GM18505 (cell line): ENCODE data around the gene TRAPPC2.
"Not testable (repeated sequence)": the region's sequence is repeated elsewhere in the genome, so short reads cannot be mapped to it uniquely, and the experiment has no call there.

ENCODE experiments used
- ATAC-seq: cut with Tn5 transposase; IDR thresholded peaks from one replicate; pipeline ENCODE4 v1.9.1; 2021; ENCODE audit not compliant: unreplicated experiment
- POLR2A ChIP-seq: IDR thresholded peaks from 4 replicates; pipeline ENCODE4 v1.6.1; 2011; ENCODE audit warnings: borderline replicate concordance; ENCODE audit not compliant: insufficient read depth, insufficient read length; ENCODE audit errors: extremely low read depth

Gene TRAPPC2

DNA sequence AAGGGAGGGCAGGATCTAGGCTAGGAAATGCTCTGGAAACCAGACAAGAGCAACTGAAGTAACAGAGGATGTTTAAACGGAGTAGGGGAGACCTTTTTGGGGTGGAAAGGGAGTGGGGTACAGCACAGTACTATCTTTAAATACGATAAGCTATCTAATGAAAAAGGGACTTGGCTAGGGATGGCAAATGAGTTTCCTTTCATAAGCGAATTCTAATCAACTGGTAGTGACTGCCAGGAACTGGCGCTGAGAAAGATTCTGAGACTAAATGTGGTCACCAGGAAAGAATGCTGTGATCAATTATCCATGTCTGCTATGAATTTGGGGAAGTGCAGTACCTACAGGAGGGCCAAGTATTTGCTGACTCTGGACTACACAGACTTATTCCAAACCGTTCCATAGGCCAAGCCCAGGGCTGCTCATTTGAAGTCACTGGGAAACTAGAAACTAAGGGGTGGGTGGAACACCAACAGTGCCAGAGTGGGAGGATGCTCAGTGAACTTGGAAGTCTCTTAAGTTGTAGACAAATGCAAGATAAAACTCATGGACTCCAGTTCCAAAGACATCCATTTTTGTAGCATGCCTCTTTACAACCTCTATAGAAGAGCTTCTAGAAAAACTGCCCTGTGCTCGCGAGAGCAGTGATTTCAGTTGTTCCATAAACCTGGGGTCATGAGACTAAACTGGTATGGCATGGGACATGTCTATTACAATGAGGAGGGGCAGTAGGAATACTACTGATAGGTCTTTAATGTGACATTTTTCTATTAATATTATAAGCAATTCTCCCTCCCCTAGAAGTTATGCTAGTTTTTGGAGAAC, 2.0 kb downstream of the TRAPPC2 start:
- no peak for ATAC-seq
- no peak for TF ChIP-seq POLR2A

DNA sequence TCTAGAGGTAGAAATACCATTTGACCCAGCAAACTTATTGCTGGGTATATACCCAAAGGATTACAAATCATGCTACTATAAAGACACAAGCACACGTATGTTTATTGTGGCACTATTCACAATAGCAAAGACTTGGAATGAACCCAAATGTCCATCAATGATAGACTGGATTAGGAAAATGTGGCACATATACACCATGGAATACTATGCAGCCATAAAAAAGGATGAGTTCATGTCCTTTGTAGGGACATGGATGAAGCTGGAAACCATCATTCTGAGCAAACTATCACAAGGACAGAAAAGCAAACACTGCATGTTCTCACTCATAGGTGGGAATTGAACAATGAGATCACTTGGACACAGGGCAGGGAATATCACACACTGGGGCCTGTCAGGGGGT, 3.9 kb downstream of the TRAPPC2 start:
- ATAC-seq, result not testable (repeated sequence)

DNA sequence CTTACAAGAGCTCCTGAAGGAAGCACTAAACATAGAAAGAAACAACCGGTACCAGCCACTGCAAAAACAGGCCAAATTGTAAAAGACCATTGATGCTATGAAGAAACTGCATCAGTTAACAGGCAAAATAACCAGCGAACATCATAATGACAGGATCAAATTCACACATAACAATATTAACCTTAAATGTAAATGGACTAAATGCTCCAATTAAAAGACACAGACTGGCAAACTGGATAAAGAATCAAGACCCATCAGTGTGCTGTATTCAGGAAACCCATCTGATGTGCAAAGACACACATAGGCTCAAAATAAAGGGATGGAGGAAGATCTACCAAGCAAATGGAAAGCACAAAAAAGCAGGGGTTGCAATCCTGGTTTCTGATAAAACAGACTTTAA, 7.8 kb downstream of the TRAPPC2 start:
- not testable (repeated sequence) for ATAC-seq

DNA sequence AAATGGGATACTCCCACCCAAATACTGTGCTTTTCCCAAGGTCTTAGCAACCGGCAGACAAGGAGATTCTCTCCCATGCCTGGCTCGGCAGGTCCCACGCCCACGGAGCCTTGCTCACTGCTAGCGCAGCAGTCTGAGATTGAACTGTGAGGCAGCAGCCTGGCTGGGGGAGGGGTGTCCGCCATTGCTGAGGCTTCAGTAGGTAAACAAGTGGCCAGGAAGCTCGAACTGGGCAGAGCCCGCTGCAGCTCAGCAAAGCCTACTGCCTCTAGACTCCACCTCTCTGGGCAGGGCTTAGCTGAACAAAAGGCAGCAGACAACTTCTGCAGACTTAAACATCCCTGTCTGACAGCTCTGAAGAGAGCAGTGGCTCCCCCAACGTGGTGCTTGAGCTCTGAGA, 9.5 kb downstream of the TRAPPC2 start:
- not testable (repeated sequence) for ATAC-seq

DNA sequence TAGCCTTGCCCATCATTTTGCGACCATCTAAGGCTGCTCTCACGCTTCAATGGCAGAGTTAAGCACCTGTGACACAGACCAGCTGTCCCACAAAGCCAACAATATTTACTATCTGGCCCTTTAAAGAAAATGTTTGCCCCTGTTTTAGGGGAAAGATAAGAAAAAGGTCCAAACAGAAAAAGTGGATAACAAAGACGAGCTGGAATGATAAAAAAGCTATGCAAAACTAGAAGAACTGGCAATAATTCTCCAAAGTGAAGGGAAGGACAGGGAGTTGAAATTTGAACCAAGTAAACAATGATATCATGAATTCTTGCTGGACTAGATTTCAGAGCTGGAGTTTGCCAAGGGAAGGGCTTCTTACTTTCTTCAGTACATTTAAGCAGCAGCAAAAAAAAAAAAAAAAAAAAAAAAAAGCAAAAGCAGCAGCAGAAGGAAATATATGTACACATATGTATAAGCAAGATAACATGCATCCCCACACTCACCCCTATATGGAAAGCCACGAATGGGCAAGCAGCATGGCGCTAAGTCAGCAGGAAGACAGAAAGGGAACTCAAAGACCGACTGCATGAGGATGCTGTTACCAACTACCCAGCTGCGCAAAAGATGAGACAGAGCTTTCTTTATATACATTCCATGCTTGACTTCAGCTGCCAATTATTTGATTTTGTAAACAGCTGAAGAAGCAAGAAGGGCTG, 12.5 kb downstream of the TRAPPC2 start:
- no peak for ATAC-seq
- no peak for TF ChIP-seq POLR2A

DNA sequence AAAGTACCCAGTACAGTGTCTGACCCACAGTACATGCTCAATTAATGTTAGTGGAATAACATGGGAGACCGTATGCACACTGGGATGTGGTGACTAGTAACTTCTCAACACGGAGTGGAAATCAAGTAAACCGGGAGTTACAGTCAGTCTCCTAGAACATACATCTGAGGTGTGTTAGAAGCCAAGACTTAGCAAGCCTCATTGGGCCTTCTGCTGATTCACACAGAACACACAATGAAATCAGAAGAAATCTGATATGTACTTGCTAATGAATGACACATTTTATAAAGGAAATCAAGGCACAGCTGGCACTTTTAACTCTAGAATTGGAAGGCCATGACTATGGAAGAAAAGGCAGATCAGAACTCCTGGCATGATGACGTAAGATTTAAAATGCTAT, 13.0 kb downstream of the TRAPPC2 start:
- no peak for TF ChIP-seq POLR2A
- no peak for ATAC-seq

DNA sequence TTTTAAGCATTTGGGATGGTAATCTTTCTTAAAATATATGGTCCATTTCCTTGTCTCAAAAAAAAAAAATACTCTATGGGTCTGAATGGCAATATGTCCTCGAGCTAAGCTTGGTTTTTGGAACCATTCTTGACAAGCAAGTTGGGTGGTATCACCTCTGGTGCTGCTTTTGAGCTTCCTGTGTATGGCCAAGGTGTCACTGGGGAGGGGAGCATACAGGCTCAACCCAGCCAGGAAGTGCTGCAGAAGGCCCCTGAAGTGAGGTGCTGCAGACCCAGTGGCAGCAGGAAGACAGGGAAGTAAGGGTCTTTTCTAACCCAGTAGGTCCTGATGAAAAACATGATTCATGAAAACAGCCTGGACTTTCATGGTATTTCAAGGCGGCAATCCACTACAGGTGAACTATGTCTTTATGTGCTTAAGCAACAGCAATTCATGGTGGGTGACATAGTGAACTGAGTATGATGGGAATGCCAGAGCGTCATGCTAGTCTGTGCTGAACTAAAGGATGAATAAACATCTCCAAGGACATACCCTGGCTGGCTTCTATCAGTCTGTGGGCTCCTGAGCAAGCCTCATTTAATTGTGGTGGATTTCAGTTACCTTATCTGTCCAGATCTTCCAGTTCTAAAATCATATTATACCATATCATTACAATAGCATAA, 15.1 kb downstream of the TRAPPC2 start:
- no peak for ATAC-seq

DNA sequence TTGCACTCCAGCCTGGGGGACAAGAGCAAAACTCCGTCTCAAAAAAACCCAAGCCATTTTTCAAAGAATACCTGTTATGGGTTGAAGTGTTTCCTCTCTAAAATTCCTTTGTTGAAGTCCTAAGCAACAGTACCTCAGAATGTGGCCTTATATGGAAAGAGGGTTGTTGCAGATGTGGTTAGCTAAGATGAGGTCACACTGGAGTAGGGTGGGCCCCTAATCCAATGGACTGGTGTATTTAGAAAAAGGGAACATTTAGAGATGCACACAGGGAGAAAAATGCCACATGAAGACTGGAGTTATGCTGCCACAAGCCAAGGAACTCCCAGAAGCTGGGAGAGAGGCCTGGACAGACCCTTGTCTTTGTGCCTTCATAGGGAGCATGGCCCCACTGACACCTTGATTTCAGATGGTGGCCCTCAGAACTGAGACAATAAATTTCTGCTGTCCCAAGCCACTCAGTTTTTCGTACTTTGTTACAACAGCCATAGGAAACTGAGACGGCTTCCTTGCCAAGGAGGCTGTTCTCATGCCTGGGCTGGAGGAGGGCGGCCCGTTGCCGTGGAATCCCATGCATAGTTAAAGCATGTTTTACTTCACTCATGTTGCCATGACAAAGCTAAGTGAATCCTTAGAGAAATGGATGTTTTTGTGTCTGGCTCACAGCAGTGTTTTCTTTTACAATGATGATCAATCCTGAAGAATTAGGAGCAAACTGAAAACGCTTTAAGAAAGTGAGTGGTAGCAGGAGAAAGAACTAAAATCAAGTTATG, 16.5 kb downstream of the TRAPPC2 start:
- TF ChIP-seq POLR2A, result no peak

More for the DNA sequence above, 15.1 kb downstream of the TRAPPC2 start:
- TF ChIP-seq POLR2A, result no peak

DNA sequence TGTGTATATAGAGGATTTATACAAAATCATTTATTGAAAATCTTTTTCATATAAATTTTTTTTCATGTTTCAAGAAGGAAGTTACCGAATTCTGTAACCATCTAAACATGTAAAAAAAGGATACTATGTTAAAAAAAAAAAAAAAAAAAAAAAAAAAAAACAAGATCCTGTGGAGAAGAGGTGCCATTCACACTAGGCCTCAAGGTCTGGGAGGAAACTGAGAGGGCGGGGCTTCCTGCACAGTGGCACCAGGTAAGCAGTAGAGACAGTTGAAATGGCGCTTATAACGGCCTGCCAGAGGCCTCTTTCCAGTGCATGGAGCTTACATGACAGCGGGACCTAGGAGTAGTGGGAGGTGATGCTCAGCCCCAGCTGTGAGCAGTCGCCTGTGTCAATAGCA, 17.5 kb downstream of the TRAPPC2 start:
- ATAC-seq, result no peak
- no peak for TF ChIP-seq POLR2A

More for the DNA sequence above, 16.5 kb downstream of the TRAPPC2 start:
- no peak for ATAC-seq

DNA sequence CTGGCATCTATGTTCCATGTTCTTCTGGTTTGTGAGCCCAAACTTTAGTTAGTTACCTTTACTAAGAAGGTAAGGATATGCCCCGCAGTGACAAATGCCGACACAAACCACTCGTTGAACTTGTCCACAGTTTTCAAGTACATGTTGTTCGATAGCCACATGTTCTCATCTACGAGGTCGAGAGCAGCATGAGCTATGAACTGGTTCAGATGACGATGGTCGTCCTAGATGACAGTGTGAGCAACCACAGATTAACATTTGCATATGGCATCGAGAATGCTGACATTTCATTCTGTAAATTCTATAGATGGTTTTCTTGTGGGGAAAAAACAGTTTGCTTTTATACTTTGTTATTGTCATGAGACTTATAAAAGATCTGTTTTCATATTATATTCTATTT, 18.0 kb downstream of the TRAPPC2 start:
- ATAC-seq, result no peak
- no peak for TF ChIP-seq POLR2A

DNA sequence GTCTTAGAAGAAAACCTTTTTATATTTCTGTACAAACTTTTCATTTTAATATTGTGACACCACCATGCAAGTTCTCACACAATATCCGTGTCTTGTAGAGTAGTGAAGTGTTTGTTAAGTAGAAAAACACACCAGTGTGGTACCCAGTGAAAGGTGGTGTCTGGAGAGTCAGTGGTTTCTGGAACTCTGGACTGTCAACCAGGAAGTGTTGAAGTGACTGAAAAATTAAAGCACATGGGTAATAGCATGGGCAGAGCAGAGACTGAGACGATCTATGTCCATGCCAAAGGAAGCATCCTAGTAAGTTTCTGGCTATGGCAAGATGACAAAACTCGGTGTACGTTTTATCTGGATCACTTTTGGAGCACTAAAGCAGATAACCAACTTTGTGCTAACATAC, 23.3 kb downstream of the TRAPPC2 start:
- no peak for TF ChIP-seq POLR2A
- ATAC-seq, result no peak

DNA sequence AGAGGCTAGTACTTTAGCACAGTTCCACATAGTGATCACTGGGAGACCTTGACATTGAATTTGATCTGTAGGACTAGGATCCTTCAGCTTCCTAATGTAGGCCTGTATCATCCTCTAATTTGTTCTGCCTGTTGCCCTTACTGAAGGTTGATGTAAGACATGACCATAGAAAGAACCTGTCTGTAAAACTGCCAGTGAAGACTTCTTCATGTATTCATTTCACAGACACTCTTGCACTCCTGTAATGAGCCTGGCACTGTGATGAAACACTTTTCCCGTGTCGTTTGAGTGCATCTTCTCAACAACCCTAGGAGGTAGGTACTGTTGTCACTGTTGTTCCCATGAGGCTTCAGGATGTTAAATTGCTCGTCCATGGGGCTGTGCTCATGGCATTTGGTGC, 30.8 kb downstream of the TRAPPC2 start:
- ATAC-seq, result no peak

DNA sequence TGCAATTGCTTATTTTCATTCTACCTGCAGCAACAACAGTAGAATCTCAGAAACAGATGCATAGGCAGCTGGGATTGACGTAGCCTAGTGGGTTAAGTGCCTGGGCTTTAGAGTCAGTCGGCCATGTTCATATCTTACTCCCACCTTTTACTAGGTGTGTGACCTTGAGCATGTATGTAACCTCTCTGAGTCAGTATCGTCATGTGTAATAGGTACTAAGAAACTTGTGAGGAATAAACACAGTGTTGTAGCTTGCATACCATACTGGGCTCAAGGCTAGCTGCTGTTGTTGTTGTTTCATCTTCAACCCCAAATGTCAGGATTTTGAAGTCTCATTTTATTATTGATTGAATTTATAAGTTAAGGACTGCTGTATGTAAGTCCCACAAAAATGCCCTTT, 31.3 kb downstream of the TRAPPC2 start:
- ATAC-seq, result no peak
- TF ChIP-seq POLR2A, result no peak

More for the DNA sequence above, 30.8 kb downstream of the TRAPPC2 start:
- no peak for TF ChIP-seq POLR2A
